Retinal pigment epithelial cell (primary cell): ENCODE data around the gene RPA3.

Experiments used
- DNase-seq: peaks from one replicate; pipeline ENCODE4 v3.0.0-alpha.2; 2010; ENCODE audit warnings: low read depth
- H3K4me3 ChIP-seq: 2 replicates; pipeline ENCODE4 v1.5.1; 2011; ENCODE audit warnings: mild to moderate bottlenecking, low read length, control low read depth, moderate library complexity
- CTCF ChIP-seq: conservative IDR thresholded peaks from 2 replicates; pipeline ENCODE4 v1.5.1; 2011; ENCODE audit warnings: low read depth, low read length, control low read depth, inconsistent platforms

The RPA3 gene

GRCh38 chr7:7732621-7733281 lies 14.3 kb upstream of the RPA3 start:
- H3K4me3 ChIP-seq = no peak overlapping the region
- DNase-seq = peak; percentile 84
- TF ChIP-seq CTCF = no peak

GRCh38 chr7:7731732-7732131 lies 13.3 kb upstream of the RPA3 start:
- DNase-seq = no peak
- no peak overlapping the region for H3K4me3 ChIP-seq
- TF ChIP-seq CTCF = no peak

- H3K4me3 ChIP-seq = no peak overlapping the region
- TF ChIP-seq CTCF = no peak
- DNase-seq = no peak
Measured at GRCh38 chr7:7720750-7721621, 2.6 kb upstream of the RPA3 start.

- no peak for TF ChIP-seq CTCF
- H3K4me3 ChIP-seq = no peak overlapping the region
- DNase-seq = no peak
Measured at GRCh38 chr7:7720193-7720592, 1.8 kb upstream of the RPA3 start.

- no peak overlapping the region for H3K4me3 ChIP-seq
- no peak for TF ChIP-seq CTCF
Measured at GRCh38 chr7:7719236-7719635, 829 bp upstream of the RPA3 start.

GRCh38 chr7:7713730-7714129 lies 4.7 kb downstream of the RPA3 start:
- TF ChIP-seq CTCF = no peak
- H3K4me3 ChIP-seq = no peak overlapping the region
- DNase-seq = no peak

More at GRCh38 chr7:7719236-7719635, 829 bp upstream of the RPA3 start:
- peak; percentile 100 for DNase-seq
